Neural crest cell (in vitro differentiated cells): ENCODE measurements around the gene RUFY1. TPM values are rescaled to one million over a fixed set of nuclear protein-coding genes. Genes with fewer than 3 reads are reported as not detected.
A peak's percentile ranks its signal among the peaks of the same experiment; 100 is the strongest.
"Not testable (repeated sequence)": the region's sequence is repeated elsewhere in the genome, so short reads cannot be mapped to it uniquely, and the experiment has no call there.

Experiments
- DNase-seq: peaks from one replicate; pipeline ENCODE4 v3.0.0; 2021; ENCODE audit warnings: low read depth, mixed read lengths, low spot score
- H3K27ac Mint-ChIP-seq: one replicate; pipeline ENCODE4 v1.8.0; 2021; ENCODE audit warnings: mild to moderate bottlenecking, mixed read lengths; ENCODE audit not compliant: unreplicated experiment
- H3K27me3 Mint-ChIP-seq: 2 replicates; pipeline ENCODE4 v1.8.0; 2021; ENCODE audit warnings: low read depth, mild to moderate bottlenecking, mixed read lengths
- H3K36me3 Mint-ChIP-seq: 2 replicates; pipeline ENCODE4 v1.8.0; 2021; ENCODE audit warnings: low read depth, mild to moderate bottlenecking, mixed read lengths
- H3K4me1 Mint-ChIP-seq: 2 replicates; pipeline ENCODE4 v1.8.0; 2021; ENCODE audit warnings: mixed read lengths
- H3K4me3 Mint-ChIP-seq: one replicate; pipeline ENCODE4 v1.8.0; 2021; ENCODE audit warnings: mild to moderate bottlenecking, mixed read lengths
- H3K9me3 Mint-ChIP-seq: 2 replicates; pipeline ENCODE4 v1.8.0; 2021; ENCODE audit warnings: mixed read lengths
- total RNA-seq: library from RNA; stranded (reverse); gene quantifications from 2 replicates; pipeline ENCODE4 v1.2.1, GENCODE V29; 2021
- TF ChIP-seq, protein P1 (sequence below): fragments of 200-600 bp; sonication (generic); conservative IDR thresholded peaks from 2 replicates; pipeline ENCODE4 v1.5.0; 2021; ENCODE audit warnings: antibody characterized with exemption, mild to moderate bottlenecking

The RUFY1 gene
- total RNA-seq, 1 donor from 2014 or later, result 54.9 TPM

DNA sequence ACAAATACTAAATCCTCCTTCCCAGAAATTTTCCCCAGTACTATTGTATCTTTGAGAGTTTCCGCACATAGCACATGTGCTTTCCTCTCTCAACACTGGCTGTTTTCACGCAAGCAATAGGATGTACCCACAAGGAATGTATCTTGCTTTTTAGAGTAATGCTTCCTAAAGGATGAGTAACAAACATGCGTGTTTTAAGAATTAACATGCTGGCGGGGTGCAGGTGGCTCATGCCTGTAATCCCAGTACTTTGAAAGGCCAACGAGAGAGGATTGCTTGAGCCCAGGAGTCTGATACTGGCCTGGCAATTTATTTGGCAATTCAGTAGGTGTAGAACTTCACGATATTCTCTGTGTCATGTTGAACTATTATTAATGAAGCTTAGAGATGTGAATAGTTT is 4.6 kb downstream of the RUFY1 start:
- peaks cover 40% of the 10 kb centered on the region for H3K4me1 Mint-ChIP-seq
- no peak for DNase-seq
- peak overlapping the region; percentile 58 for H3K4me3 Mint-ChIP-seq
- H3K9me3 Mint-ChIP-seq, result no peaks in the 10 kb centered on the region
- no peaks in the 10 kb centered on the region for H3K27me3 Mint-ChIP-seq
- TF ChIP-seq, protein P1, sequence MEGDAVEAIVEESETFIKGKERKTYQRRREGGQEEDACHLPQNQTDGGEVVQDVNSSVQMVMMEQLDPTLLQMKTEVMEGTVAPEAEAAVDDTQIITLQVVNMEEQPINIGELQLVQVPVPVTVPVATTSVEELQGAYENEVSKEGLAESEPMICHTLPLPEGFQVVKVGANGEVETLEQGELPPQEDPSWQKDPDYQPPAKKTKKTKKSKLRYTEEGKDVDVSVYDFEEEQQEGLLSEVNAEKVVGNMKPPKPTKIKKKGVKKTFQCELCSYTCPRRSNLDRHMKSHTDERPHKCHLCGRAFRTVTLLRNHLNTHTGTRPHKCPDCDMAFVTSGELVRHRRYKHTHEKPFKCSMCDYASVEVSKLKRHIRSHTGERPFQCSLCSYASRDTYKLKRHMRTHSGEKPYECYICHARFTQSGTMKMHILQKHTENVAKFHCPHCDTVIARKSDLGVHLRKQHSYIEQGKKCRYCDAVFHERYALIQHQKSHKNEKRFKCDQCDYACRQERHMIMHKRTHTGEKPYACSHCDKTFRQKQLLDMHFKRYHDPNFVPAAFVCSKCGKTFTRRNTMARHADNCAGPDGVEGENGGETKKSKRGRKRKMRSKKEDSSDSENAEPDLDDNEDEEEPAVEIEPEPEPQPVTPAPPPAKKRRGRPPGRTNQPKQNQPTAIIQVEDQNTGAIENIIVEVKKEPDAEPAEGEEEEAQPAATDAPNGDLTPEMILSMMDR, result no peak
- H3K36me3 Mint-ChIP-seq, result peaks cover 11% of the 10 kb centered on the region
- no peak overlapping the region for H3K27ac Mint-ChIP-seq

DNA sequence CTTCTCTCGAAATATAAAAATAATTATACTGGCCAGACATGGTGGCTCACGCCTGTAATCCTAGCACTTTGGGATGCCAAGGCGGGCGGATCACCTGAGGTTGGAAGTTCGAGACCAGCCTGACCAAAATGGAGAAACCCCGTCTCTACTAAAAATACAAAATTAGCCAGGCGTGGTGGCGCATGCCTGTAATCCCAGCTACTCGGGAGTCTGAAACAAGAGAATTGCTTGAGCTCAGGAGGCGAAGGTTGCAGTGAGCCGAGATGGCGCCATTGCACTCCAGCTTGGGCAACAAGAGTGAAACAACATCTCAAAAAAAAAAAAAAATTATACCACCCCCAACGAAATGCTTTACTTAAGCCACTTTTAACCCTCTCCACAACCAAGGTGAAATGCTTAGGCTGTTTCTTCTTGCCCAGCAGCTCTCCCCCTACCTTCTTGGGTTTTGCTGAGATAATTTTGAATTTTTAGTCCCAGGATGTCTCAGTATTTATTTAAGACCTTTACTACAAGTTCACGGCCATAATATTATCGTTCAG is 8.0 kb downstream of the RUFY1 start:
- Mint-ChIP-seq H3K27ac (peak overlapping the region; percentile 92), H3K4me3 (peak overlapping the region; percentile 94), H3K36me3 (peaks cover 12% of the 10 kb centered on the region), H3K4me1 (peaks cover 34% of the 10 kb centered on the region)
- DNase-seq, H3K27me3 Mint-ChIP-seq, H3K9me3 Mint-ChIP-seq: not testable (repeated sequence)

DNA sequence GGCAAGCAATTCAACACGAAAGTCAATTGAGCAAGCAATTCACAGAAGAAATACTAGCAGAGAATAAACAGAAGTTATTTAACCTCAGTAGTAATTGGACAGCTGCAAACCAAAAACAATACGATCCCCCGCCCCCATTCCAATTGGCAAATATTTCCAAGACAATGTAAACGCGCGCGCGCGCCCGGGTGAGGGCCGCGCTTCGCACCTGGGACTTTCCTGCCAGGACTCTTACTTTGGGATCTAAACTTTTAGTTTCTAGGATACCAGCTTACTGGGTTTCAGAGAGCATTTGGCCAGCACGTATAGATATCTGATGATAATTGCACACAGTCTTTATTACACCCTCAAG is 8.6 kb downstream of the RUFY1 start:
- Mint-ChIP-seq H3K4me3 (peak overlapping the region; percentile 94), H3K9me3 (no peaks in the 10 kb centered on the region), H3K27ac (peak overlapping the region; percentile 91), H3K27me3 (no peaks in the 10 kb centered on the region), H3K4me1 (peaks cover 30% of the 10 kb centered on the region), H3K36me3 (peaks cover 14% of the 10 kb centered on the region)
- TF ChIP-seq, protein P1, result no peak
- DNase-seq, result no peak

DNA sequence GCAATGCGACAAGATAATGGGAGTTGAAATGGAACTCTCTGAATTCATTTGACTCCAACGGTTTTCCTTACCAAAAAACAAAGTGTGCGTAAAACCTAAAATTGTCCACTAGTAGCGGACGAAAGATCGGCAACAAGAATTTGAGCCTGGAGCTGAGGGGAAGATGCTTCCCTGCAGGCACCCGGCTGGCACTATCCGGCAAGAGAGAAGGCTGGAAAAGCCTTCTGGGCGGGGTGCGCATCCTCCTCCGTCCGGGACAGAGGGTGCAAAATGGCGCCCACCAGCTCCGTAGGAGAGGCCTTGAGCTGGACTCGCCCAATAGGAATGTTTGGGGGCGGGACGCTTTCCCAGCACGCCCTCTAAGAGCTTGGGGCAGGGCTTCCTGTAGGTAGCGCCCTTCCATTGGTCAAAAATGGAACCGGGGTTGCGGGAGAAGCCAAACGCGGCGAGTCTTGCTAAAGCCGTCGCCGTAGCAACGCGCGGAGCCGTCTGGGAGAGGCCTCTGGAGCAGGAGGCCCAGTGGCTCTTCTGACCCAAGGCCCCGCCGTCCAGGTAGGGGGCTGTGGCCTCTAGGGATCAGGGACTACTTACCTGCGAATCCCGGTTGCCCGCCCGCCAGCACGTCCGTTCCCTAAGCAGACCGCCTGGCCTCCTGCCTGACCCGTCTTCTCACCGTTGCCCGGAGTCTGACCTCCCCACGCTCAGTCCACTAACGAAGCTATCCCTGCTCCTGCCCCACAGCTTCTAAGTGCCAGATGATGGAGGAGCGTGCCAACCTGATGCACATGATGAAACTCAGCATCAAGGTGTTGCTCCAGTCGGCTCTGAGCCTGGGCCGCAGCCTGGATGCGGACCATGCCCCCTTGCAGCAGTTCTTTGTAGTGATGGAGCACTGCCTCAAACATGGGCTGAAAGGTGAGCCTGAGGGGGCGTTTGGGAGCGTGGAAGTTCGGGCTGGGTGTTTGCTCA is 9.2 kb downstream of the RUFY1 start:
- H3K9me3 Mint-ChIP-seq, result no peaks in the 10 kb centered on the region

DNA sequence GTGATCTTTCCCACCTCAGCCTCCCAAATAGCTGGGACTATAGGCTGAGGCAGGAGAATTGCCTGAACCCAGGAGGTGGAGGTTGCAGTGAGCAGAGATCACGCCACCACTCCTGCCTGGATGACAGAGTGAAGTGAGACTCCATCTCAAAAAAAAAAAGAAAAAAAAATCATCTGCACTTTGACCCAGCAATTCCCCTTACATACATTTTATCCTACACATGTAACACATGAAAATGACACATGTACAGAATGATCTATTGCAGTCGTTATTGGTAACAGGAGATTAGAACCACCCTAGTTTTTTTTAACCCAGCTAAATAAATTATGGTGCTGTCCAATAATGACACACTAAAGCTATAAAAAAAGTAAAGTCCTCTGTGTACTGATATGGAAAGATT is 14.2 kb downstream of the RUFY1 start:
- Mint-ChIP-seq H3K36me3 (peaks cover 14% of the 10 kb centered on the region), H3K4me3 (no peak overlapping the region), H3K27ac (no peak overlapping the region), H3K9me3 (no peaks in the 10 kb centered on the region), H3K4me1 (peaks cover 7% of the 10 kb centered on the region), H3K27me3 (no peaks in the 10 kb centered on the region)
- TF ChIP-seq, protein P1, result no peak
- no peak for DNase-seq

More for the DNA sequence above, 9.2 kb downstream of the RUFY1 start:
- H3K27ac Mint-ChIP-seq, result peak overlapping the region; percentile 95
- H3K27me3 Mint-ChIP-seq, result no peaks in the 10 kb centered on the region
- peaks cover 15% of the 10 kb centered on the region for H3K36me3 Mint-ChIP-seq
- DNase-seq, result peak; percentile 93
- peak overlapping the region; percentile 94 for H3K4me3 Mint-ChIP-seq
- peaks cover 27% of the 10 kb centered on the region for H3K4me1 Mint-ChIP-seq
- TF ChIP-seq, protein P1, result no peak

DNA sequence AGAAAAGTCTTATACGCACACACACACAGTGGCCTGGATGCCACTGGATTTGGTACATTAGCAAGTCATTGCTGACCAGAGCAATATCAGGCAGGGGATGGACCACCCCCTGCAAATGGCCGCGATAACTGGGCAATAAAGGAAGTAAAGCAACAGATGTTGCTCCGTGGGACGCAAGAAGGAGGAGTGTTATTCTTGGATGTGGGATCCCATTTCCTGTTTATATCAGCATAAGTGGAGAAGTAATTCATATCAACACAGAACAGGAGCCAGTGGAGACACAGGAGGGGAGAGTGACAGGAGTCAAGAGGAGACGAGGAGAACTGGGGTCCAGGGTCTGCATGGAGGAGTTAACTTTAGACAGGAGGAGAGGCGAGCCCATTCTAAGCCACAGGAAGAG is 18.4 kb downstream of the RUFY1 start:
- H3K27ac Mint-ChIP-seq, result peak overlapping the region; percentile 13
- H3K4me3 Mint-ChIP-seq, result no peak overlapping the region
- H3K27me3 Mint-ChIP-seq, result no peaks in the 10 kb centered on the region
- H3K9me3 Mint-ChIP-seq, result no peaks in the 10 kb centered on the region
- TF ChIP-seq, protein P1, result no peak
- no peak for DNase-seq
- H3K4me1 Mint-ChIP-seq, result no peaks in the 10 kb centered on the region
- peaks cover 11% of the 10 kb centered on the region for H3K36me3 Mint-ChIP-seq
